Kidney (tissue), 14 donors: ENCODE measurements around the gene TMEM179B. TPM values are rescaled to one million over a fixed set of nuclear protein-coding genes. Genes with fewer than 3 reads are reported as not detected.
"Not testable (repeated sequence)": the region's sequence is repeated elsewhere in the genome, so short reads cannot be mapped to it uniquely, and the experiment has no call there.

Experiments used
- DNase-seq, 5 donors: peaks; one replicate each; pipeline ENCODE4 v3.0.0-alpha.2; 2013 to 2020
- FAIRE-seq: peaks from 2 replicates; lab custom pipeline; 2012; peaks lifted over from hg19 to GRCh38; lab: Jason Lieb, UNC
- H3K27ac ChIP-seq, 2 donors: one replicate each; pipeline ENCODE4 v1.7.0; 2013; ENCODE audit warnings: low read depth in 2 of 2, low read length in 2 of 2, inconsistent platforms in 1 of 2
- H3K27me3 ChIP-seq: one replicate; pipeline ENCODE4 v1.7.1; 2013; ENCODE audit warnings: low read length, inconsistent platforms; ENCODE audit not compliant: control insufficient read depth, insufficient read depth
- H3K36me3 ChIP-seq, 3 donors: one replicate each; pipeline versions ENCODE4 v1.7.0 to v1.7.1; 2013; ENCODE audit warnings: low read length in 3 of 3, control low read depth in 1 of 3, inconsistent platforms in 1 of 3; ENCODE audit not compliant: insufficient read depth in 3 of 3, control insufficient read depth in 2 of 3
- H3K4me1 ChIP-seq, 3 donors: one replicate each; pipeline versions ENCODE4 v1.7.0 to v1.7.1; 2013; ENCODE audit warnings: low read length in 3 of 3, inconsistent platforms in 1 of 3, low read depth in 1 of 3; ENCODE audit not compliant: control insufficient read depth in 2 of 3, insufficient read depth in 2 of 3
- H3K4me3 ChIP-seq, 3 donors: one replicate each; pipeline versions ENCODE4 v1.7.0 to v1.8.1; 2013; ENCODE audit warnings: low read length in 3 of 3, control low read depth in 1 of 3, inconsistent platforms in 1 of 3
- H3K9ac ChIP-seq, 3 donors: one replicate each; pipeline versions ENCODE4 v1.7.0 to v1.7.1; 2013; ENCODE audit warnings: low read length in 3 of 3, control low read depth in 1 of 3, inconsistent platforms in 1 of 3
- H3K9me3 ChIP-seq, 3 donors: one replicate each; pipeline versions ENCODE4 v1.7.0 to v1.7.1; 2013; ENCODE audit warnings: low read length in 3 of 3, control low read depth in 1 of 3, inconsistent platforms in 1 of 3; ENCODE audit not compliant: control insufficient read depth in 2 of 3, insufficient read depth in 1 of 3
- CTCF ChIP-seq: IDR thresholded peaks from 3 replicates; pipeline ENCODE4 v1.5.1; 2012; ENCODE audit warnings: mild to moderate bottlenecking, moderate library complexity, borderline replicate concordance; ENCODE audit not compliant: insufficient read depth; ENCODE audit errors: extremely low read depth
- intact Hi-C: fragments of 100-400 bp; cut with DNase I; formaldehyde crosslinking; loops from one replicate; pipeline ENCODE4 v1.11.1; 2022
- polyA plus RNA-seq: library from polyadenylated mRNA; stranded (reverse); fragments of 350-450 nt; fragmentation: Illumina TruSeq; extraction: RNeasy Lipid Tissue Mini Kit (QIAGEN cat#74804); gene quantifications from one replicate; pipeline ENCODE4 v1.2.3, GENCODE V29; 2014; ENCODE audit warnings: low read depth, low replicate concordance; ENCODE audit not compliant: insufficient read depth
- total RNA-seq: library from RNA; stranded (reverse); fragmentation: NEBNext Ultra II Directional; extraction: Animal tissue kit (Norgen Biotek cat#: 25700); gene quantifications from one replicate; pipeline ENCODE4 v1.2.1, GENCODE V29; 2021
- donor health status: control.
- donor health status: control.
- donor health status: control.
- donor health status: control.
- donor health status: control.
- donor health status: DM: yes; HTN: yes; CAD: no.
- donor health status: Normal renal cell carcinoma (clear cell type).

The TMEM179B gene
- total and polyA plus RNA-seq, 2 donors from 2014 or later: 57.1 to 105 TPM

GRCh38 chr11:62817129-62817528 lies 29.9 kb downstream of the TMEM179B start:
- intact Hi-C loops: no loop called here
- Histone ChIP-seq H3K9me3 (no peaks in the 10 kb centered on the region), H3K36me3 (peaks cover 0 to 11% (median under 1%) of the 10 kb centered on the region in 3 donors), H3K4me3 (no peak overlapping the region), H3K27ac (no peak overlapping the region), H3K27me3 (no peaks in the 10 kb centered on the region), H3K9ac (no peak overlapping the region), H3K4me1 (no peaks in the 10 kb centered on the region)
- DNase-seq: no peak
- no peak for FAIRE-seq
- TF ChIP-seq CTCF: no peak

- no peak for TF ChIP-seq CTCF
- no peak overlapping the region for H3K9ac ChIP-seq
- DNase-seq (no peak), FAIRE-seq (no peak)
- no peak overlapping the region for H3K4me3 ChIP-seq
- no peaks in the 10 kb centered on the region for H3K27me3 ChIP-seq
- H3K36me3 ChIP-seq: peaks cover 11 to 46% (median 36%) of the 10 kb centered on the region in 3 donors
- H3K9me3 ChIP-seq: no peaks in the 10 kb centered on the region
- no peak overlapping the region for H3K27ac ChIP-seq
- no peaks in the 10 kb centered on the region for H3K4me1 ChIP-seq
- intact Hi-C loops: no loop called here
Observed at GRCh38 chr11:62823677-62824076, 36.5 kb downstream of the TMEM179B start.

- FAIRE-seq, H3K27ac ChIP-seq, intact Hi-C loops, H3K27me3 ChIP-seq, H3K4me3 ChIP-seq, H3K9ac ChIP-seq, DNase-seq, H3K9me3 ChIP-seq: not testable (repeated sequence)
- Histone ChIP-seq H3K4me1 (peaks cover 3 to 16% (median 6%) of the 10 kb centered on the region in 3 donors), H3K36me3 (peaks cover 6 to 35% (median 29%) of the 10 kb centered on the region in 3 donors)
Observed at GRCh38 chr11:62828130-62828529, 40.9 kb downstream of the TMEM179B start.

GRCh38 chr11:62830904-62831519 lies 43.8 kb downstream of the TMEM179B start:
- DNase-seq: peak in 4 of 5 donors; percentile 81 to 91 (median 88)
- intact Hi-C loops: no loop called here
- H3K9me3 ChIP-seq: no peaks in the 10 kb centered on the region
- peak overlapping the region; percentile 98 to 99 for H3K27ac ChIP-seq
- peak overlapping the region; percentile 76 to 95 (median 79) for H3K4me3 ChIP-seq
- peaks cover 3 to 16% (median 6%) of the 10 kb centered on the region in 3 donors for H3K4me1 ChIP-seq
- TF ChIP-seq CTCF: no peak
- H3K36me3 ChIP-seq: peaks cover 4 to 29% (median 13%) of the 10 kb centered on the region in 3 donors
- no peaks in the 10 kb centered on the region for H3K27me3 ChIP-seq
- FAIRE-seq: no peak
- peak overlapping the region; percentile 62 to 89 (median 65) for H3K9ac ChIP-seq
